ENCODE data around the gene CYB561A3. TPM values are rescaled to one million over a fixed set of nuclear protein-coding genes. Genes with fewer than 3 reads are reported as not detected.

CYB561A3 gene
- total and polyA plus RNA-seq, 8 donors: 13.4 to 106 (median 20.8) TPM

GRCh38 chr11:61356706-61357105, 5.0 kb downstream of the CYB561A3 start:
- Histone ChIP-seq H3K9me3 (no peaks in the 10 kb centered on the region), H3K4me3 (no peak overlapping the region), H3K36me3 (peaks cover 17 to 45% (median 44%) of the 10 kb centered on the region in 4 donors), H3K27me3 (no peaks in the 10 kb centered on the region), H3K27ac (no peak overlapping the region), H3K4me1 (peaks cover 11 to 39% (median 21%) of the 10 kb centered on the region in 4 donors)
- no peak for DNase-seq
- WGBS, 5 donors: 77 to 94% (median 91%) methylated on average over 3 to 4 of the region's 4 CpGs
- TF ChIP-seq POLR2AphosphoS5 (IDR thresholded peaks at IDR 0.05) (no peak), POLR2A (IDR thresholded peaks at IDR 0.05) (no peak), CTCF (IDR thresholded peaks at IDR 0.05) (no peak), EP300 (IDR thresholded peaks at IDR 0.05) (no peak)
- intact Hi-C loops (cut with DNase I; ENCODE audit: low total_unique reads): no loop called here

- 86 to 89% (median 88%) methylated on average over 2 of the region's 2 CpGs for WGBS, 5 donors
- Histone ChIP-seq H3K27me3 (no peaks in the 10 kb centered on the region), H3K9me3 (no peaks in the 10 kb centered on the region), H3K4me1 (peaks cover 0 to 18% (median 4%) of the 10 kb centered on the region in 4 donors), H3K27ac (no peak overlapping the region), H3K4me3 (no peak overlapping the region), H3K36me3 (peaks cover 23 to 69% (median 68%) of the 10 kb centered on the region in 4 donors)
- TF ChIP-seq CTCF (IDR thresholded peaks at IDR 0.05) (no peak), POLR2A (IDR thresholded peaks at IDR 0.05) (no peak)
- no peak for DNase-seq
- intact Hi-C loops (cut with DNase I; ENCODE audit: low total_unique reads): no loop called here
Observed at GRCh38 chr11:61354208-61354607, 7.5 kb downstream of the CYB561A3 start.

GRCh38 chr11:61353131-61354067, 8.3 kb downstream of the CYB561A3 start:
- Histone ChIP-seq H3K27me3 (no peaks in the 10 kb centered on the region), H3K4me3 (no peak overlapping the region), H3K4me1 (peaks cover 0 to 19% (median under 1%) of the 10 kb centered on the region in 4 donors), H3K36me3 (peaks cover 29 to 77% (median 76%) of the 10 kb centered on the region in 4 donors), H3K9me3 (no peaks in the 10 kb centered on the region), H3K27ac (no peak overlapping the region)
- no peak for DNase-seq
- no peak for TF ChIP-seq EP300 (IDR thresholded peaks at IDR 0.05)
- no peak for TF ChIP-seq CTCF (IDR thresholded peaks at IDR 0.05)
- no peak for TF ChIP-seq POLR2AphosphoS5 (IDR thresholded peaks at IDR 0.05)
- TF ChIP-seq POLR2A (IDR thresholded peaks at IDR 0.05): no peak
- intact Hi-C loops (cut with DNase I; ENCODE audit: low total_unique reads): no loop called here
- 86 to 90% (median 87%) methylated on average over 15 of the region's 15 CpGs for WGBS, 5 donors

GRCh38 chr11:61352038-61352437, 9.6 kb downstream of the CYB561A3 start:
- TF ChIP-seq CTCF (IDR thresholded peaks at IDR 0.05) (no peak), POLR2AphosphoS5 (IDR thresholded peaks at IDR 0.05) (no peak), POLR2A (IDR thresholded peaks at IDR 0.05) (no peak), EP300 (IDR thresholded peaks at IDR 0.05) (no peak)
- Histone ChIP-seq H3K4me3 (no peak overlapping the region), H3K27me3 (no peaks in the 10 kb centered on the region), H3K4me1 (peaks cover 0 to 22% (median 5%) of the 10 kb centered on the region in 4 donors), H3K27ac (no peak overlapping the region), H3K36me3 (peaks cover 31 to 91% (median 88%) of the 10 kb centered on the region in 4 donors), H3K9me3 (no peaks in the 10 kb centered on the region)
- no peak for DNase-seq
- intact Hi-C loops (cut with DNase I; ENCODE audit: low total_unique reads): no loop called here
- 82 to 85% (median 84%) methylated on average over 8 of the region's 8 CpGs for WGBS, 5 donors

Measured in stomach (tissue), 9 donors.